GM12878 (cell line): ENCODE data around the gene CAMK2G. TPM values are rescaled to one million over a fixed set of nuclear protein-coding genes. Genes with fewer than 3 reads are reported as not detected.

Source experiments
- BCL11A ChIP-seq: IDR thresholded peaks from 2 replicates; pipeline ENCODE4 v1.6.1; 2011; ENCODE audit warnings: low read depth, low read length
- CBX5 ChIP-seq: sonication (generic); IDR thresholded peaks from 2 replicates; pipeline ENCODE4 v1.6.1; 2016; ENCODE audit warnings: low read depth, moderate library complexity, mild to moderate bottlenecking, inconsistent platforms
- E4F1 ChIP-seq: fragments of 450-650 bp; IDR thresholded peaks from 2 replicates; pipeline ENCODE4 v1.6.1; 2018; ENCODE audit warnings: borderline replicate concordance, mild to moderate bottlenecking; ENCODE audit not compliant: partially characterized antibody
- EED ChIP-seq: sonication (generic); IDR thresholded peaks from 2 replicates; pipeline ENCODE4 v1.6.1; 2016; ENCODE audit warnings: antibody characterized with exemption, low read depth
- GATAD2B ChIP-seq: fragments of 450-650 bp; conservative IDR thresholded peaks from 2 replicates; pipeline ENCODE4 v1.6.1; 2017; ENCODE audit warnings: low read depth, mild to moderate bottlenecking, moderate library complexity
- IKZF1 ChIP-seq: fragments of 450-650 bp; conservative IDR thresholded peaks from 2 replicates; pipeline ENCODE4 v1.6.1; 2017; ENCODE audit warnings: antibody characterized with exemption, mild to moderate bottlenecking
- IKZF2 ChIP-seq, 2 experiments: fragments of 450-650 bp; IDR thresholded peaks; 2 replicates each; pipeline ENCODE4 v1.6.1; 2017; ENCODE audit warnings: mild to moderate bottlenecking in 2 of 2, moderate library complexity in 2 of 2
- JUND ChIP-seq: IDR thresholded peaks from 2 replicates; pipeline ENCODE4 v1.6.1; 2012; ENCODE audit warnings: low read depth, mild to moderate bottlenecking, low read length, improper control_type of control experiment, moderate library complexity
- KDM1A ChIP-seq: fragments of 200-600 bp; sonication (generic); IDR thresholded peaks from 2 replicates; pipeline ENCODE4 v1.6.1; 2016; ENCODE audit warnings: borderline replicate concordance
- MEF2A ChIP-seq: IDR thresholded peaks from 2 replicates; pipeline ENCODE4 v1.6.1; 2011; ENCODE audit warnings: low read depth, mild to moderate bottlenecking, low read length, moderate library complexity; ENCODE audit not compliant: insufficient read depth
- MEF2B ChIP-seq: fragments of 450-650 bp; IDR thresholded peaks from 2 replicates; pipeline ENCODE4 v1.6.1; 2018; ENCODE audit warnings: mild to moderate bottlenecking, moderate library complexity; ENCODE audit not compliant: partially characterized antibody, poor library complexity, severe bottlenecking
- NFYA ChIP-seq: IDR thresholded peaks from 2 replicates; pipeline ENCODE4 v1.6.1; 2011; ENCODE audit warnings: low read depth, mild to moderate bottlenecking, low read length, improper control_type of control experiment, borderline replicate concordance
- NR2F1 ChIP-seq: fragments of 450-650 bp; conservative IDR thresholded peaks from 2 replicates; pipeline ENCODE4 v1.6.1; 2017; ENCODE audit warnings: mild to moderate bottlenecking
- POLR2AphosphoS2 ChIP-seq: IDR thresholded peaks from 2 replicates; pipeline ENCODE4 v1.6.1; 2011; ENCODE audit warnings: low read depth, mild to moderate bottlenecking, low read length, improper control_type of control experiment, moderate library complexity
- RB1 ChIP-seq: fragments of 450-650 bp; formaldehyde crosslinking; IDR thresholded peaks from 2 replicates; pipeline ENCODE4 v1.6.1; 2017; ENCODE audit warnings: mild to moderate bottlenecking, borderline replicate concordance
- RUNX3 ChIP-seq: IDR thresholded peaks from 2 replicates; pipeline ENCODE4 v1.6.1; 2012; ENCODE audit warnings: low read length, inconsistent platforms
- SP1 ChIP-seq: IDR thresholded peaks from one replicate; pipeline ENCODE4 v1.6.1; 2011; ENCODE audit warnings: low read depth, low read length
- TARDBP ChIP-seq: IDR thresholded peaks from 2 replicates; pipeline ENCODE4 v1.6.1; 2016; ENCODE audit warnings: borderline replicate concordance
- TCF12 ChIP-seq: IDR thresholded peaks from 2 replicates; pipeline ENCODE4 v1.6.1; 2011; ENCODE audit warnings: low read depth, mild to moderate bottlenecking, low read length
- YBX1 ChIP-seq: fragments of 450-650 bp; IDR thresholded peaks from 2 replicates; pipeline ENCODE4 v1.6.1; 2016; ENCODE audit warnings: antibody characterized with exemption
- ZBTB4 ChIP-seq: fragments of 450-650 bp; formaldehyde crosslinking; IDR thresholded peaks from 2 replicates; pipeline ENCODE4 v1.4.0; 2022; ENCODE audit warnings: mild to moderate bottlenecking, moderate library complexity
- ZNF384 ChIP-seq: IDR thresholded peaks from 2 replicates; pipeline ENCODE4 v1.6.1; 2012; ENCODE audit warnings: low read depth, mild to moderate bottlenecking, low read length, improper control_type of control experiment, borderline replicate concordance
- ZNF687 ChIP-seq: fragments of 450-650 bp; IDR thresholded peaks from 2 replicates; pipeline ENCODE4 v1.6.1; 2017; ENCODE audit warnings: mild to moderate bottlenecking, moderate library complexity
- polyA plus RNA-seq, 11 experiments: library from polyadenylated mRNA; depleted of rRNA in 4 of 11; unstranded in 6 of 11; stranded (reverse) in 5 of 11; fragments of >200 nt; fragmentation: Nextera tagmentation in 4 of 11; fragmentation: Illumina TruSeq in 1 of 11; extraction: Ambion mirVana in 4 of 11; extraction: Trizol in 1 of 11; gene quantifications; 1 replicate in 1 of 11; 2 replicates in 10 of 11; pipeline versions ENCODE4 v1.2.1 to v1.2.3, GENCODE V29; 2011 to 2016; ENCODE audit warnings: inconsistent platforms in 2 of 11, missing spikeins in 2 of 11, low read depth in 1 of 11
- total RNA-seq, 4 experiments: library from RNA; depleted of rRNA in 3 of 4; stranded (reverse); fragments of >200 nt in 3 of 4; fragmentation: Illumina TruSeq in 1 of 4; extraction: Trizol in 1 of 4; gene quantifications; 2 replicates each; pipeline versions ENCODE4 v1.2.1 to v1.2.3, GENCODE V29; 2013 to 2021

The CAMK2G gene
- total and polyA plus RNA-seq, 10 of the 15 experiments (the other 5 are each of a cell fraction or from before 2014, with no cell fraction given): 5.5 to 24.3 (median 16.9) TPM

- peak; percentile 37 for TF ChIP-seq MEF2B
- TF ChIP-seq ZNF384: no peak
- 0 out of 2 replicates have a peak, but pooled peaks have one; percentile 27 for TF ChIP-seq GATAD2B
- no peak for TF ChIP-seq YBX1
- peak; percentile 75 for TF ChIP-seq RUNX3
- TF ChIP-seq NR2F1: no peak
- no peak for TF ChIP-seq RB1
- TF ChIP-seq TCF12: no peak
- 0 out of 2 replicates have a peak, but pooled peaks have one; percentile 27 for TF ChIP-seq EED
- TF ChIP-seq SP1: no peak
- no peak for TF ChIP-seq JUND
- TF ChIP-seq E4F1: no peak
- no peak for TF ChIP-seq TARDBP
- peak; percentile 57 to 68; a peak in 3 of 4 replicates for TF ChIP-seq IKZF2 (IDR thresholded peaks at IDR 0.05)
- TF ChIP-seq NFYA: no peak
- TF ChIP-seq KDM1A: no peak
- TF ChIP-seq ZNF687: peak; percentile 94
- no peak for TF ChIP-seq CBX5
- TF ChIP-seq POLR2AphosphoS2: peak; percentile 52; the same call in 1 of the 2 replicates
- peak; percentile 58 for TF ChIP-seq IKZF1
- no peak for TF ChIP-seq ZBTB4 (CRISPR knock-in tag)
- TF ChIP-seq MEF2A: no peak
- 0 out of 2 replicates have a peak, but pooled peaks have one; percentile 13 for TF ChIP-seq BCL11A
These were observed 70.6 kb downstream of the CAMK2G start (continued) for GRCh38 chr10:73803680-73804286.
